NCI-H2171 (cell line): ENCODE measurements around the gene ATP4A.
A peak's percentile ranks its signal among the peaks of the same experiment; 100 is the strongest.

Source experiments
- DNase-seq: peaks from one replicate; lab custom pipeline; 2025; lab: John Stamatoyannopoulos, UW

ATP4A gene

DNA sequence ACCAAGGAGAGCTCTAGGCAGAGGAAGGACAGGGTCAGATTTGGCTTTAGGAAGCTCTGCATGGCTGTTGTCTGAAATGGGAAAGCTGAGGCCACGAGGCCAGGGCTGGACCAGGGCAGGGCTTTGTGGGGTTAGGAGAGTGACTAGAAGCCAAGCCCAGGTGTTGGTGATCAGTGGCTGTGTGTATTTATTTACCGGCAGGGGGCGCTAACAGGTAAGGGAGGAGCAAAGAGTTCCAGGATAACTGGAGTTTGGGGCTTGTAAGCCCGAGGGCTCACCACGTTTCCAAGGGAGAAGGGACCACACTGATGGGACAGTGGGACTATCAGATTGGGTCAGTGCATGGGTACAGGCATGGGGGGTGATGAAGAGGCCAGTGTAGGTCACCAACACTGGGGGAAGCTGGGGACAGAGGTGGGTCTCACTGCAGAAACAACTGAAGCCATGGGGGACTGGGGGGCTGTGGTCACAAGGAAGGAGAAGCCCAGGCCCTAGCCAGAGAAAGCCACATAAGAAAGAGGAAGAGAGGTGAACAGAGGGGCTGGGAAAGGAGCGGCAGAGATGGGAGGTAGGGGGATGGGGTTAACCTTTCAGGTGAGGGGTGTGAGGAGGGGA, 14.2 kb downstream of the ATP4A start:
- DNase-seq: peak; percentile 61

DNA sequence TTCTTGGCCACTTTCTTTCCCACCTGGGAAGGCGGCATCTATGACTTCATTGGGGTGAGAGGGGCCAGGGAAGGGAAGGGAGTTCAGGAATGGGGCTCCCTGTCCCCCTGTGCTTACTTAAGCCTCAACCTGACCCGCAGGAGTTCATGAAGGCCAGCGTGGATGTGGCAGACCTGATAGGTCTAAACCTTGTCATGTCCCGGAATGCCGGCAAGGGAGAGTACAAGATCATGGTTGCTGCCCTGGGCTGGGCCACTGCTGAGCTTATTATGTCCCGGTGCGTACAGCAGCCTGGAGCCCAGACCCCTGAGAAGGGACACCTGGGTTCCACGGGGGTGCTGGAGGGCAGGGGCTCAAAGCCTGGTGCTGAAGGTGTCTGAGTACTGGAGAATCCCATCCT, 16.9 kb downstream of the ATP4A start:
- DNase-seq: no peak

DNA sequence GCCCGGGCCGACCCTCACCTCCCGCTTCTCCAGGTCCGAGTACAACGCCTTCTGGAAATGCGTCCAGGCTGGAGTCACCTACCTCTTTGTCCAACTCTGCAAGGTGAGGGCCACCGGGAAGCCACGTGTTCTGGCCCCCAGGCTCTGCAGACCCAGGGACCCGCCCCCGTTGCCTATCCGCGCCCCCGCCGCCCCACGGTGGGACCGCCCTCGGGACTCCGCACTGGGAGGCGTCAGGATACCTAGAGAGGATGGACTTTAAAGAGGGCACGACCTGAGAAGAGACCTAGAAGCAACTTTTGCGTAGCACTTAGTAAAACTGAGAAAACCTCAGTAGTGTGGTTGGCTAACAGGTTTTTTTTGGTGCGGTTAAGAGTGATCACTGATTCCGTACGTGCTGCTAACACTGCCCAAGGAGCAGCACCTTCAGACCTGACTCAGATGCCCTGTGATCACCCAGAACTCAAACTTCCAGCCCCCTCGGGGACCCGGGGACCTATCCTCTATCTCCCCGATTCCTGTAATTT, 17.5 kb downstream of the ATP4A start:
- DNase-seq: peak; percentile 13

DNA sequence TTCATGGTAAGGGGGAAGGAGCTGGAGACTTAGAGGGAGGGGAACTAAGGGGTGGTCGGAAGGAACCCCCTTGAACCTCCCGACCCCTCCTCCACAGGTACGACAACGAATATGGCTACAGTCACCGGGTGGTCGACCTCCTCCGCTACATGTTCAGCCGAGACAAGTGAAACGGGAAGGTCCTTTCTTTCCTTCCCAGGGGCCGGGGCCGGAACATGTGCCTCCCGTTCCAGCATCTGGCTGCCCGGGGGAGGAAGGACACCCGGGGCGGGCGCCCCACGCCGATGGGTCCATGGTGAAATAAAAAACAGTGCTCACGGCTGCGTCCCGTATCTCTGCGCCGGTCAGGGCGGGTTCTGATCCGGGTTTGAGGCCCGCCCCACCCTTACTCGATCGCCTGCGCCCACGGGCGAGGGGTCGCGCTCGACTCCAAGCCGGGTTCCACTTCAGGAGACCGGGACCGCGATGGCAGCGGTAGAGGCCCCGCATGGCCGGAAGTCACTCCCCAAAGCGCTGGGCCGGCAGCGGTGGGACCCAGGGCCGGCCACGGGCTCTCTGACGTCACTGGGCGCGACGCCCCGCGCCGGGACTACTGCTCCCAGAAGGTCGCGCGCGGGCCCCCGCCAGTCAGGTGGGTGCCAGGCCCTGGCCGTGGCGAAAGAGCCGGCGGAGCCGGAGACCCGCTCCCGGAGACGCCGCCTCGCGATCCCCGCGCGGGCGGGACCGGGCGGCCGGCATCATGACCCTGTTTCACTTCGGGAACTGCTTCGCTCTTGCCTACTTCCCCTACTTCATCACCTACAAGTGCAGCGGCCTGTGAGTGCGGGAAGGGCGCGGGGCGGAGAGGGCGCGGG, 18.2 kb downstream of the ATP4A start, which contains the start of gene TMEM147:
Gene TMEM147, plus strand, starts transcription at position 626 of the 854 bp plus-strand sequence. Its CDS starts 114 bp downstream, at position 740.
- DNase-seq: peak; percentile 83

DNA sequence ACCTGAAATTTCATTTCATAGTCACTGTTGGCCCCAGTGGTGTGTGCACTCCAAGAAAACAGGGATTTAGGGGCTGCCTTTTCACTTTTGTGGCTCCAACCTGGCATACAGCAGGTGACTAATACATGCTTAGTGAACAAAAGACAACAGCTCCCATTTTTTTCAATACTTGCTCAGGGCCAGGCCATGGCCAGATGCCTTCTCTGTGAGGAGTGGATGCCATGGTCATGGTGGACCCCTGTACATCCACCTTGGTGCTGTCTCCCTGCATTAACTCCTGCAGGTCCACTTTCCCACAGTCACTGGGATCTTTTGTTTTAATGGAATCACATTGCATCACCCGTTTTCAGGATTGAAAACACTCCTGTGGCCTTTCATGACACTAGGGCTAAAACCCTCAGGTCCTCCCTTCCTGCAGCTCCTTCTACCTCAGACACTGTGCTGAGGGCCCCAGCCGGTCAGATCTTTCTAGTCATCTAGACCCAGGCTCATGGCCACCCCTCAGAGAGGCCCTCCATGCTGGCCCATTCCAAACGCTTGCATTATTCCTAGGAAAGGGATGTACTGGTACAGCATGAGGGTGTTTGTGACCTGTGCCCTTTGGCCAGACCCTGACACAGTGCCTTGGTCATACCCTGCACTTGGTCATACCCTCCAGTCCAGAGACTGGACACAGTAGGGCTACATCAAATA, 19.2 kb downstream of the ATP4A start:
- DNase-seq: no peak

DNA sequence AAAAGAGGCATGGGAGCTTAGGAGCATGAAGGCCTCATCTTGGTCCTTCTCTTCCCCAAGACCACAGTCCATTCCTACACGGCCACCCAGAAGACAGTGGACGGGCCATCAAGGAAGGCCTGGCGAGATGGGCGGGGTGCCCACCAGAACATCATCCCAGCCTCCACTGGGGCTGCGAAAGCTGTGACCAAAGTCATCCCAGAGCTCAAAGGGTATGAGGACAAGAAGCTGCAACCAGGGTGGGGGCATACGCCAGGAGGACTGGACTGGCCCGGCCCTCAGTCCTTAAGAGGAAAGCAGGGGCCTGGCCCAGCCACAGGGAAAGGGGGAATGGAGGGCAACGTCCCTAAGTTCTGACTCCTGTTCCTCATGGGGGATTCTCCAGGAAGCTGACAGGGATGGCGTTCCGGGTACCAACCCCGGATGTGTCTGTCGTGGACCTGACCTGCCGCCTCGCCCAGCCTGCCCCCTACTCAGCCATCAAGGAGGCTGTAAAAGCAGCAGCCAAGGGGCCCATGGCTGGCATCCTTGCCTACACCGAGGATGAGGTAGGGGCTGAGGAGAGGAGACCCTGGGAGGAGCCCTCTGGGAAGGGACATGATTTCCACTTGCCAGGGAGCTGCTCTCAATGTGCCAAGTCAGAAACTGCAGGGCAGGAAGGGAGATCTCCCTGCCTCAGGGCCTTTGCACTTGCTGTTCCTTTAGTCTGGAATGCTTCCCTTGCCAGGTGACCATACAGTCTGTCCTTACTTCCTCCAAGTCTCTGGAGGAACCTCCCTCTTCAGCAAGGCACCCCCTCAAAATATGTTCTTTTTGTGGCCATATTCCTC, 20.0 kb downstream of the ATP4A start:
- no peak for DNase-seq

DNA sequence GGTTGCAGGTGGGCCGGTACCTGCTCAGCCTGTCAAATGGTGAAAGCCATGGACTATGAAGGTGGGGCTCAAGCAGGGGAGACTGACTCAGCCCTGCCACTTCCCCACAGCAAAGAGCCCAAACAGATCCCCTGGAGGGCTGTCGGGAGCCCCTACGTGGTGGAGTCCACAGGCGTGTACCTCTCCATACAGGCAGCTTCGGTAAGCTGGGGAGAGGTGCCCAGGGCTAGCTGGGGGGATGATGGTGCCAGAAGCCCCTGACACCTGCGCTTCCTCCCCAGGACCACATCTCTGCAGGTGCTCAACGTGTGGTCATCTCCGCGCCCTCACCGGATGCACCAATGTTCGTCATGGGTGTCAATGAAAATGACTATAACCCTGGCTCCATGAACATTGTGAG, 21.2 kb downstream of the ATP4A start:
- no peak for DNase-seq

DNA sequence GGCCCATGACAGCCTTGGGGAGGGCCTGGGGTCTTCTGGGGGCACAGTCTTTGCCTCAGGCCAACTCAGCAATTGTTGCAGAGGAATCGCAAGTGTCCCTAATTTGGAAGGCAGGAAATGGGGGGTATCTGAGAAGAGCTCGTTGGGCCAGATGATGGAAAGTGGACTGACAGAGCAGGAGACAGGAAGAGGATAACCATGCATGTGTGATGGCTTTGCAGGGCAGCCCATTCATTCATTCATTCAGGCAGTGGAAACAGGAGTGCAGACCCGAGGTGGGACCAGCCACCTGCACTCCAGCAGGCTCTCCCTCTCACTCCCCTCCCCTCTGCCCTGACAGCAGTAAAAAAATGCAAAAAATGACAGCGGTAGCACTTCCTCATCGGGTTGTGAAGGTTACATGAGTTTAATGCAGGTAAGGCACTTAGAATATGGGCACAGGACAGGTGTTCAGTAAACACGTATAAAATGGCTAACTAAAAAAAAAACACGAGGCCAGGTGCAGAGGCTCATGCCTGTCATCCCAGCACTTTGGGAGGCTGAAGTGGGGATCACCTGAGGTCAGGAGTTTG, 23.0 kb downstream of the ATP4A start:
- DNase-seq: no peak

DNA sequence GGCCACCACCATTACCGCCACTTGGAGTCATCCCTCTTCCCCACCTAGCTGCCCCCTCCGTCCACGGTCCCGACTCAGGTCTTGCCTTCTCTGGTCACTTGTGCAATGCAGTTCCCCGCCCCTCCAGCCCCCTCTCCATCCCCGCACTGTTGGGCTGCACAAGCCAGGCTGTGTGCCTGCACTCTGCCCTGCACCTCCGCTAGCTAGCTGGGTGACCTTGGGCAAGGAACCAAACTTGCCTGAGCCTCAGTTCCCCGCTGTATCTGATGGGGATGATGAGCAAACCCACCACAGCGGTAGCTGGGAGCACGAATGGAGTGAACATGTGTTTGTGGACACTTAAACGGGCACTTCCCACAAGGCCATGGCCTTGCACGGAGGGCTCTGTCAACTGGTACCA, 23.6 kb downstream of the ATP4A start:
- DNase-seq: no peak

DNA sequence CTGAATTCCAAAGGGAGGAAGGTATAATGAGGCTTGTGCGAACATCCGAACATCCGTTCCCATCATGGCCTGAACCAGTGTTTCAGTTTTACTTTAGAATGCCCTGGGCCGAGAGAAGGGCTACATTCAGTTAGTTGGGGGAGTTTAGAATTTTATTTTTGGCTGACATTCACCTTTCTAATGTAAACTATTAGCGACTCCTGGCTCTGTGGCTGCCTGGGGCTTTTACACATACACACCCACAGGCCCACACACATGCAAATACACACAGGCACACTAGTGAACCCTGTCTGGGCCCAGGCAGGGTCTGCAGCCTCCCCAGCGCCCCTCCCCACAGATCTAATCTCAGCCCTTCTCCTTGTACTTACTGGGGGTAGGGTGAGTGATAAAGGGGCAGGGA, 24.1 kb downstream of the ATP4A start:
- no peak for DNase-seq

DNA sequence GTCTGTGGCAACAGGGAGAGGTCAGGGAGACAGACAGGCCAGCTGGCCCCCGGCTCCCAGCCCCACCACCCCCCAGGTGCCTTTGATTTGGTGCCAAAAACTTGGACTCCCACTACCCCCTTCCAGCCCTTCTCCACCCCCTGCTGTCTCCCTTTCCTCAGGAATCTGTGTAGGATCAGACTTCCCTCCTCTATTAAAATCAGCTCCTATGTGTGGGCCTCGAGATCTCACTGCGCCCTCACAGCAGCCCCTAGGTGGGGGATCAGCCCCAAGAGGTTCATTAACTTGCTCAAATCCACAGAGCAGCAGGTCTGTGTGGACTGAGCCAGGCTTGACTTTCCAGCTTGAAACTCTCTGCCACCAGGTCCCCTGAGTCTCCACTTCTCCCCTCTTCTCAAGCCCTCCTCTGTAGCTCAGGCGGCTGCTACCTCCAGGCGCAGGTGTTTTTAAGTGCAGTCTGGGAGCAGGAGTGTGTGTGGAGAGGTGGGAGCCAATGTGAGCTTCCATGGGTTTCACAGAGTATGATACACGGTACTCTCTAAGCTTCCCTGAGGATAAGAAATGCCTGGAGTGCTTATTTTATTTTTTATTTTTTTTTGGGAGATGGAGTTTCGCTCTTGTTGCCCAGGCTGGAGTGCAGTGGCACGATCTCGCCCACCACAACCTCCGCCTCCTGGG, 28.5 kb downstream of the ATP4A start:
- no peak for DNase-seq

DNA sequence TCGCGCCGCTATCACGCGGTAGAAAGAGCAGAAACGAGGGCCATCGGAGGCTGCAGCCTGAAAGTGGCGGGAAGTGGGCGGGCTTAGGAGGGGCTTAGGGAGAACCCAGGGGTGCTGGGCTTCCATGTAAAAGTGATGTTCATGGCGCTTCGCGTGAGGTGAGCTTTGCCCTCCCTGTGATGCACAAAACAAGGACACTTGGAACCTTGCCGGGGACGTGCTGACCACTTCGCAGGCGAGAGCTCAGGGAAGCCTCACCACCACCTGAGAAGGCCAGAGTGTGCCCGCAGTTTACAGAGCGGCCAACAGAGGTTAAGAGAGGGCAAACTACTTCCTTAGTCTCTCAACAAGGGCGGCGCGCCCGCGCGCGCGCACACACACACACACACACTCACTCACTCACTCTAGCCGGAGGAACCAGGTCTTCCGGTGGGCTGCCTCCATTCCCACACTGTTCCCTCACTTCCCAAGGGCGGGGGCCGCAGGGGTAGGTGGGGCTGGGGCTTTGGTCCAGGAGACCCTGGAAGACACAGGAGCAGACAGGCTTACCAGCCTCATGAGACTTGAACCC, 29.6 kb downstream of the ATP4A start:
- no peak for DNase-seq

DNA sequence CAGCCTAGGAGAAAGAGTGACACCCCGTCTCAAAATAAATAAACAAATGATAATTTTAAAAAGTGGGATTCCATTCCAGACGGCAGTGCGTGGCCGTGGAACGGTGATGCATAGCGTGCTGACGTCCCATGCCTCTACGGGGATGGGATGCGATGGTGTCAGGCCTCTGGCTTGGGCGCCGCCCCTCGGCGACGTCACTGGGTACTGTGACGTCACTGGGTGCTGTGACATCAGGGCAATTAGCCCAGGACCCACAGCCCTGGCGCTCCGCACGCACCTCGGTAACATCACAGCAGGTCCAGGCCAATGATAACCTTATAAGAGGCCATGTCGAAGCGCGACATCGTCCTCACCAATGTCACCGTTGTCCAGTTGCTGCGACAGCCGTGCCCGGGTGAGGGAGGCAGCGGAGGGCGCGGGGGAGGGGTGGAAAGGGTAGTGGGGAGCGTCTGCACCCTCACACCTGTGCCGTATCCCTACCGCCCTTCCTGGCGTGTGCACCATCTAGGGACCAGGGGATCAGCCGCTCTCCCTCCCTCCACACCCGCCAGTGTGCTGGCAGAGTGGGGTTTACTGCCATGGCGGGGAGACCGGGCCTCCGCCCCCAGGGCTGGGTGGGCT, 30.1 kb downstream of the ATP4A start, which contains the start of gene GAPDHS:
Gene GAPDHS, plus strand, starts transcription at position 256 of the 621 bp plus-strand sequence. Its CDS starts 72 bp downstream, at position 328.
- no peak for DNase-seq

DNA sequence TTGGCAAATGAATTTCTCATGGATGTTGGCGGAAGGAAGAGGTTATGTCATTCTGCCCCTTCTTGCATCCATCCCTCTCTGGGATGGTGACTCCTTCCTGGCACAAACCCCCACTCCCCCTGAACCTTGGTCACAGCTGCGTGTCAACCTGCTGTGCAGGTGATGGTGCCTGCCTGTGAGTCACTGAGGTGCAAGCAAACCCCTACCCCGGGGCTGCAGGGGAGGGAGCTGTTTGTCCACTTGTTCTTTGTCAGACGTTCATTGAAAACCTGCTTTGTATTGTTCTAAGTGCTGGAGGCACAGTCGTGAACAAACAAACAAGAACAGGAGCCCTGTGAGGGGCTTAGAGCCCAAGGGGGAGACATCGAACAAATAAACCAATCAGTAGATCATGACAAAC, 32.2 kb downstream of the ATP4A start:
- DNase-seq: no peak

DNA sequence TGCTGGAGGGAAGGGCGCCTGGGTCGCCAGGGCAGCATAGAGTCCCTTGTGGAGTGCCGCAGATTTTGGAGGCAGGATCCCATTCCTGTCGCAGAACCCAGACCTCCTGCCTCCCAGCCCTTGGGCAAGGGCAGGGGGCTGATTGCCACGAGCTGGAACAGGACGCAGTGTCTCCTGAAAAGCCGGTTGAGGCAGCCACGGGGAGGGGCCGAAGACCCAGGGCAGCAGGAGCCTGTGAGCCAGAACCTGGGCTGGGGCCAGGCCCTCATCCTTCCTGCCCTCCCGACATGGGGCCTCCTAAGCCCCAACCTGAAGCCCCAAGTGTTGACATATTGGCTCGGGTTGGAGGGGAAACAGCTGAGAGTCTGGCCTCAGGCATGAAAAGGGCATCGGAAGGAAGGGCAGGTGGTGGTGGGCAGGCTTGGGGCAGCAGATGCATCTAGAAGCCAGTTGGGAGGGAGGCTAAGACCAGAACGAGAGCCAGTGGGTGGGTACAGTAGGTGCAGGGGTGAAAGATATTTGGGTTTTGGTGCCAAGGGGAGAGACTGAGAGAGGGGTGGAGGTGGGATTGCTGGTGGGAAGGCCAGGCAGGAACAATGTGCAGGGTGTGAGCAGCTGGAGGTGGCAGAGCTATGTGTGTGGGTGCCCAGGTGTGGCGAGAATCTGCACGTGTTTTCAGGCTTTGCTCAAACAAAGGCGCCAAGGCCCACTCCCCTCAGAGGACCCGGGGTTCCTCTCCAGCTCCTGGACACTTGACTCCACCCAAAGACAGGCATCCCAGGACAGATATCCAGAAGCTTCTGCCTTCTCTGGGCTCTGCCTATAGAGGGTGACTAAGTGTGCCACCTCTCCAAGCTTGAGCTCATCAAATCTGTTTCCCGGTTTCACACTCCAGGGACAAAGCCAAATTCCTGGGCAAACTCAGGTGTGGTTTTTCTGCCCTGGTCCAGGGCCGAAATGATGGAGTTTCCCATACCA, 33.9 kb downstream of the ATP4A start:
- DNase-seq: no peak

DNA sequence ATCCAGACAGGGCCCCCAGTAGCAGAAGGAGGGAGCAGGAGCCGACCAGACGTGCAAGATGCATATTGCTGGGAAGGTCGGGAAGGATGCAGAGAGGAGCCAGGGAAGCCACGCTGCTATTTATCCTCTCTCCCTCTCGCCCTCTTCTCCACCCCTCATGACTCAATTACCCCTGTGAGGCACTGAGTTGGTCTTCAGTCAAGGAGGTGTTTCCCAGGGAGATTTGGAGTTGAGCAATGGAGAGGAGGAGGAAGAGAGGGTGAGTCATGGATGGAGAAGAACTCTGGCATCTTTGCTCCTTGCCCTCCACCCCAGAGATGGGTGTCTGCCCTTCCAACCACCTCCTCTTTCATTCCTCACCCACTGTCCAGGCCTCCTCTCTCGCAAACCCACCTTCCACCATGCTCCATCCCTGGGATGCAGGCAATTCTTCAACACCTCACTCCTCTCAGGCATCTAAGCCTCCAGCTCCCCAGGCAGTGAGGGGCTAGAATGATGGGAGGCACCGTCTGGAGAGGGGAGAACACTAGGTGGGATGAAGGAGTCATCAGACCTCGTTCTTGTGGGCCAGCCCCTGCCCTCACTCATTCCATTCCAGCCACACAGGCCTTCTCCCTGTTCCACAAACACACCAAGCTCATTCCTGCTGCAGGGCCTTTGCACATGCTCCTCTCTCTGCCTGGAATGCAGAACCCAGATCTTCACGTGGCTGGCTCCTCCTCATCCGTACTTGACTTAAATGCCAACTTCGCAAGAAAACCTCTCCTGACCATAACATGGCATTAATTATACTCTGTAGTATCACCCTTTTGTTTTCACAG, 35.0 kb downstream of the ATP4A start, which contains the start of gene SBSN:
Gene SBSN, minus strand, starts transcription at position 94 of the 821 bp plus-strand sequence. Its CDS starts 30 bp downstream, at position 64.
- no peak for DNase-seq

DNA sequence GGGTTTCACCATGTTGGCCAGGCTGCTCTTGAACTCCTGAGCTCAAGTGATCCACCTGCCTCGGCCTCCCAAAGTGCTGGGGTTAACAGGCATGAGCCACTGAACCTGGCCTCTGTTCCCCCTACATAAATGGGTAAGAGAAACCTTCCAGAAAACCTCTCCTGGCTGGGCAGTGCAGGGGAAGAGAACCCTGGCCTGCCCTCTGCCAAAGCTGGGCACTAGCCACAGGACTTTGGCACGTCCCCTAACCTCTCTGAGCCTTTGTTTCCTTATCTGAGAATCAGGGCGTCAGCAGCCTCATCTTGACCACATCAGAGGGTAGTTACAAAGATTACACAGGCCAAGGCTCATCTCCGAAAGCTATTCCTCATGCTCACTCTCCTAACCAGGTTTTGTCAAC, 37.6 kb downstream of the ATP4A start:
- no peak for DNase-seq
